OCI-LY7 (cell line): ENCODE measurements around the gene ATG4B. TPM values are rescaled to one million over a fixed set of nuclear protein-coding genes. Genes with fewer than 3 reads are reported as not detected.

ENCODE experiments used
- BruUV-seq: library from RNA; stranded (reverse); fragments of 400-500 nt; replicated peaks from 2 replicates; lab custom pipeline; 2021; lab: Mats Ljungman, UMichigan
- CTCF ChIA-PET: fragments of 300-600 bp; sonication (Branson Sonifier 250); formaldehyde crosslinking; loops from one replicate; lab custom pipeline; 2022; ENCODE audit warnings: antibody characterized with exemption; ENCODE audit not compliant: unreplicated experiment; lab: Charles Lee
- POLR2A ChIA-PET: fragments of 300-600 bp; sonication (Branson Sonifier 250); formaldehyde crosslinking; loops from one replicate; lab custom pipeline; 2022; ENCODE audit warnings: antibody characterized with exemption; lab: Charles Lee
- DNase-seq: peaks from one replicate; pipeline ENCODE4 v3.0.0-alpha.2; 2015; ENCODE audit warnings: low spot score
- H2AFZ ChIP-seq: fragments of 200-600 bp; sonication (generic), shearing (Covaris generic); 2 replicates; pipeline ENCODE4 v1.6.1; 2014; ENCODE audit warnings: mild to moderate bottlenecking, antibody characterized with exemption, low read length, moderate library complexity
- H3K27ac ChIP-seq: fragments of 200-600 bp; sonication (generic); 2 replicates; pipeline ENCODE4 v1.5.1; 2014; ENCODE audit warnings: mixed run types, low read depth, mild to moderate bottlenecking, moderate library complexity, low read length, inconsistent platforms; ENCODE audit not compliant: poor library complexity, severe bottlenecking
- H3K36me3 ChIP-seq: fragments of 200-600 bp; sonication (generic); 2 replicates; pipeline ENCODE4 v1.6.1; 2014; ENCODE audit warnings: mild to moderate bottlenecking, antibody characterized with exemption, low read length, moderate library complexity, mixed read lengths; ENCODE audit not compliant: insufficient read depth
- H3K4me1 ChIP-seq: fragments of 200-600 bp; sonication (generic); 2 replicates; pipeline ENCODE4 v1.5.1; 2014; ENCODE audit warnings: mild to moderate bottlenecking, low read length; ENCODE audit not compliant: insufficient read depth, poor library complexity, severe bottlenecking
- H3K4me2 ChIP-seq: fragments of 200-600 bp; sonication (generic); 2 replicates; pipeline ENCODE4 v1.6.1; 2014; ENCODE audit warnings: mild to moderate bottlenecking, low read length
- H3K4me3 ChIP-seq: fragments of 200-600 bp; sonication (generic); 2 replicates; pipeline ENCODE4 v1.5.1; 2014; ENCODE audit warnings: mild to moderate bottlenecking, low read depth, low read length; ENCODE audit not compliant: poor library complexity, severe bottlenecking
- H3K79me2 ChIP-seq: fragments of 200-600 bp; sonication (generic); 2 replicates; pipeline ENCODE4 v1.6.1; 2016; ENCODE audit warnings: low read depth, mild to moderate bottlenecking, low read length, moderate library complexity, mixed read lengths; ENCODE audit not compliant: insufficient read depth
- H3K9me2 ChIP-seq: fragments of 200-600 bp; sonication (generic); 2 replicates; pipeline ENCODE4 v1.6.1; 2016; ENCODE audit warnings: mild to moderate bottlenecking, low read length, mixed read lengths; ENCODE audit not compliant: insufficient read depth
- H3K9me3 ChIP-seq: fragments of 200-600 bp; sonication (generic); 2 replicates; pipeline ENCODE4 v1.6.1; 2014; ENCODE audit warnings: mild to moderate bottlenecking, mixed run types, low read length, mixed read lengths
- H4K20me1 ChIP-seq: fragments of 200-600 bp; sonication (generic); 2 replicates; pipeline ENCODE4 v1.6.1; 2014; ENCODE audit warnings: mild to moderate bottlenecking, antibody characterized with exemption, low read length, moderate library complexity, mixed read lengths; ENCODE audit not compliant: insufficient read depth
- EZH2phosphoT487 ChIP-seq: fragments of 200-600 bp; sonication (generic); IDR thresholded peaks from 2 replicates; pipeline ENCODE4 v1.6.1; 2018; ENCODE audit warnings: low read depth, borderline replicate concordance, mild to moderate bottlenecking, mixed run types, antibody characterized with exemption, low read length, moderate library complexity, mixed read lengths
- intact Hi-C: fragments of 100-400 bp; cut with micrococcal nuclease; formaldehyde crosslinking; loops from one replicate; pipeline ENCODE4 v1.10.0; 2022; ENCODE audit not compliant: unreplicated experiment
- total RNA-seq, 2 experiments: library from RNA; depleted of rRNA in 1 of 2; stranded (reverse); fragments of >200 nt in 1 of 2; shearing (Covaris generic) in 1 of 2; gene quantifications; 2 replicates each; pipeline ENCODE4 v1.2.3, GENCODE V29; 2014 to 2022
- TF ChIP-seq, protein P1 (sequence below): fragments of 200-600 bp; sonication (generic); conservative IDR thresholded peaks from 2 replicates; pipeline ENCODE4 v1.5.1; 2014; ENCODE audit warnings: mild to moderate bottlenecking, antibody characterized with exemption, low read length, moderate library complexity, mixed read lengths

Gene ATG4B
- total RNA-seq, 2 experiments from 2014 or later = 72.4 to 133 TPM

DNA sequence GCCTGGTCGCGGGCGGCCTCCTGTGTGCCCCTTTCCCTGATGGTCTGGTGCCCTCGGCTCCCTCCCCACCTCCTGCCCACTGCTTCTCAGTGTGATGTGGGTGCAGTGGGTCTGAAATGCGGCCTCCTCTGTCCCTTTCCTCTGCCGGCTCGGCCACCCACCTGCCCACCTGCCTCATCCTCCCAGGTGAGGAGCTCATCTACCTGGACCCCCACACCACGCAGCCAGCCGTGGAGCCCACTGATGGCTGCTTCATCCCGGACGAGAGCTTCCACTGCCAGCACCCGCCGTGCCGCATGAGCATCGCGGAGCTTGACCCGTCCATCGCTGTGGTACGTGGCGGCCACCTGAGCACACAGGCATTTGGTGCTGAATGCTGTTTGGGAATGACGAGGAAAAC lies 30.9 kb downstream of the ATG4B start:
- no peak overlapping the region for H3K4me3 ChIP-seq
- H3K4me1 ChIP-seq = no peaks in the 10 kb centered on the region
- H3K9me2 ChIP-seq = no peaks in the 10 kb centered on the region
- POLR2A ChIA-PET = no interaction called here
- CTCF ChIA-PET = no interaction called here
- TF ChIP-seq, protein P1, sequence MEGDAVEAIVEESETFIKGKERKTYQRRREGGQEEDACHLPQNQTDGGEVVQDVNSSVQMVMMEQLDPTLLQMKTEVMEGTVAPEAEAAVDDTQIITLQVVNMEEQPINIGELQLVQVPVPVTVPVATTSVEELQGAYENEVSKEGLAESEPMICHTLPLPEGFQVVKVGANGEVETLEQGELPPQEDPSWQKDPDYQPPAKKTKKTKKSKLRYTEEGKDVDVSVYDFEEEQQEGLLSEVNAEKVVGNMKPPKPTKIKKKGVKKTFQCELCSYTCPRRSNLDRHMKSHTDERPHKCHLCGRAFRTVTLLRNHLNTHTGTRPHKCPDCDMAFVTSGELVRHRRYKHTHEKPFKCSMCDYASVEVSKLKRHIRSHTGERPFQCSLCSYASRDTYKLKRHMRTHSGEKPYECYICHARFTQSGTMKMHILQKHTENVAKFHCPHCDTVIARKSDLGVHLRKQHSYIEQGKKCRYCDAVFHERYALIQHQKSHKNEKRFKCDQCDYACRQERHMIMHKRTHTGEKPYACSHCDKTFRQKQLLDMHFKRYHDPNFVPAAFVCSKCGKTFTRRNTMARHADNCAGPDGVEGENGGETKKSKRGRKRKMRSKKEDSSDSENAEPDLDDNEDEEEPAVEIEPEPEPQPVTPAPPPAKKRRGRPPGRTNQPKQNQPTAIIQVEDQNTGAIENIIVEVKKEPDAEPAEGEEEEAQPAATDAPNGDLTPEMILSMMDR = no peak
- no peak for TF ChIP-seq EZH2phosphoT487
- H4K20me1 ChIP-seq = no peaks in the 10 kb centered on the region
- DNase-seq = no peak
- H3K79me2 ChIP-seq = no peaks in the 10 kb centered on the region
- H3K36me3 ChIP-seq = peaks cover 52% of the 10 kb centered on the region
- H3K4me2 ChIP-seq = no peak overlapping the region
- H3K27ac ChIP-seq = no peak overlapping the region
- no TSS peak for BruUV-seq
- no peak overlapping the region for H2AFZ ChIP-seq
- intact Hi-C loops = no loop called here
- no peaks in the 10 kb centered on the region for H3K9me3 ChIP-seq

DNA sequence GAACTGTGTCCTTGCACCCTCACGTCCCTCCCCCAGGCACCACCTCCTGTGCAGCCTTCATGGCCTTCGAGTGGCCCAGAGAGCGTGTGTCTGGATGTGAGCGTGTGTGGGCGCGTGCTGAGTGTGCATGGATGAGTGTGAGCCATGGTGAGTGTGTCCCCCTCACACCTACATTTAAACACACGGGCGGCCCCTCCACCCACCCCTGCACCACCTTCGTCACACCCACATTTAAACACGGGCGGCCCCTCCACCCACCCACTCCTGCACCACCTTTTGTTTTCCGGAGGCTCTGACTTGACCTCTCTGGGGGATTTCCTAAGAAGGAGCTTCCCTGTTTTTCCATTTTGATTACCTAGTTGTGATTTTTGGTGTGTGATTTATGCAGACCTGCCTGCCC lies 31.3 kb downstream of the ATG4B start:
- Histone ChIP-seq H3K4me2 (no peak overlapping the region), H3K36me3 (peaks cover 57% of the 10 kb centered on the region), H3K9me2 (no peaks in the 10 kb centered on the region), H3K27ac (no peak overlapping the region), H3K9me3 (no peaks in the 10 kb centered on the region), H3K79me2 (no peaks in the 10 kb centered on the region), H2AFZ (no peak overlapping the region), H3K4me3 (no peak overlapping the region), H3K4me1 (no peaks in the 10 kb centered on the region), H4K20me1 (no peaks in the 10 kb centered on the region)
- TF ChIP-seq, protein P1 = no peak
- TF ChIP-seq EZH2phosphoT487 = no peak
- BruUV-seq = no TSS peak
- ChIA-PET POLR2A (no interaction called here), CTCF (no interaction called here)
- intact Hi-C loops = no loop called here
- DNase-seq = no peak

DNA sequence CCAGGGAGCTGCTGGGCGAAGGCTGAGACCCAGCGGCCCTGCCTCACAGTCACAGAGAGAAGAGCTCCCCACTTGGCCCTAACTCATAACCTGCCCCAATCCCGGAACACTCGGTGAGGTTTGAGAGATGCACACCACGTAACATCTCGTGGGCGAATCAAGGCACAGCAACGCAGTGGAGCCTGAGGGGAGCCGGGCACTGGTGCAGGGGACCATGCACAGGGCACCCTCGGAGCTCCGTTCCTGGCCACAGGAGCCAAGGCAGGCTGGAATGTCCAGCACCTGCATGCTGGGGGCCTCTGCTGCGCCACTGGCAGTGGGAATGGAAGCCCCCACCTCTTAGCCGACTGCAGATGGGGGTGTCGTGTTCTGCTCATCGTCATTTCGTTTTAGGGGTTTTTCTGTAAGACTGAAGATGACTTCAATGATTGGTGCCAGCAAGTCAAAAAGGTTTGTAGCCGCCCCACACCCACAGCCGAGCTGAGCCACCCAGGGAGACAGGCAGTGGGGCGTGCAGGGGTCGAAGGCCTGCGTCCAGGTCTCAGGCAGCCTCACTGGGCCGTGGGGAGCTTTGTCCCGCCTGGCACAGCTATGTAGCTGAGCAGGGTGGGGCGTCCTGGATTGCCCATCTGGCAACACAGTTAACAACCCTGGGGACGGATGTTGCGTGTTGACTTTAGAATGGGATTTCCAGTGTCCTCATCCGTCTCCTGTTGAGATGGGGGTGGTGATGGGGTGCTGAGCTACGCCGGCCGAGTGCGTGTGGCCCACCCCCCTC lies 33.0 kb downstream of the ATG4B start:
- BruUV-seq = no TSS peak
- no peak for DNase-seq
- no peak overlapping the region for H3K4me3 ChIP-seq
- H3K27ac ChIP-seq = no peak overlapping the region
- ChIA-PET POLR2A (no interaction called here), CTCF (no interaction called here)
- H3K4me1 ChIP-seq = no peaks in the 10 kb centered on the region
- no peak overlapping the region for H2AFZ ChIP-seq
- H3K79me2 ChIP-seq = no peaks in the 10 kb centered on the region
- no peak for TF ChIP-seq EZH2phosphoT487
- TF ChIP-seq, protein P1 = no peak
- H4K20me1 ChIP-seq = no peaks in the 10 kb centered on the region
- peaks cover 73% of the 10 kb centered on the region for H3K36me3 ChIP-seq
- H3K9me3 ChIP-seq = no peaks in the 10 kb centered on the region
- no peak overlapping the region for H3K4me2 ChIP-seq
- no peaks in the 10 kb centered on the region for H3K9me2 ChIP-seq
- intact Hi-C loops = no loop called here
